Osteoblast (primary cell): ENCODE measurements around the gene ZKSCAN3. TPM values are rescaled to one million over a fixed set of nuclear protein-coding genes. Genes with fewer than 3 reads are reported as not detected.

Experiments used
- DNase-seq: peaks from one replicate; pipeline ENCODE4 v3.0.0; 2011; ENCODE audit warnings: low spot score, mixed read lengths; ENCODE audit not compliant: insufficient read length; ENCODE audit errors: missing footprints
- H2AFZ ChIP-seq: 2 replicates; pipeline ENCODE4 v1.6.0; 2011; ENCODE audit warnings: mild to moderate bottlenecking, low read length
- H3K27ac ChIP-seq: 2 replicates; pipeline ENCODE4 v1.5.1; 2011; ENCODE audit warnings: mild to moderate bottlenecking, low read depth, low read length, moderate library complexity
- H3K27me3 ChIP-seq: 2 replicates; pipeline ENCODE4 v1.6.0; 2012; ENCODE audit warnings: mild to moderate bottlenecking, control low read depth, inconsistent platforms, low read length, moderate library complexity; ENCODE audit not compliant: insufficient read depth
- H3K36me3 ChIP-seq: 2 replicates; pipeline ENCODE4 v1.5.1; 2011; ENCODE audit warnings: mild to moderate bottlenecking, low read length, control low read depth, moderate library complexity; ENCODE audit not compliant: insufficient read depth
- H3K4me1 ChIP-seq: 2 replicates; pipeline ENCODE4 v1.5.1; 2011; ENCODE audit warnings: mild to moderate bottlenecking, low read length, control low read depth, moderate library complexity; ENCODE audit not compliant: insufficient read depth
- H3K4me2 ChIP-seq: 2 replicates; pipeline ENCODE4 v1.6.0; 2011; ENCODE audit warnings: mild to moderate bottlenecking, low read length; ENCODE audit not compliant: insufficient read depth
- H3K4me3 ChIP-seq: fragments of 200-600 bp; sonication (generic); 3 replicates; pipeline ENCODE4 v1.5.1; 2012; ENCODE audit warnings: mild to moderate bottlenecking, low read length, inconsistent platforms; ENCODE audit not compliant: insufficient read depth
- H3K79me2 ChIP-seq: 2 replicates; pipeline ENCODE4 v1.6.0; 2012; ENCODE audit warnings: mild to moderate bottlenecking, low read length, control low read depth, inconsistent platforms; ENCODE audit not compliant: insufficient read depth
- H3K9me3 ChIP-seq: 2 replicates; pipeline ENCODE4 v1.5.1; 2011; ENCODE audit warnings: low read depth, low read length, control low read depth
- H4K20me1 ChIP-seq: 2 replicates; pipeline ENCODE4 v1.6.0; 2012; ENCODE audit warnings: mild to moderate bottlenecking, low read length, control low read depth; ENCODE audit not compliant: insufficient read depth
- total RNA-seq: library from RNA; depleted of rRNA; stranded (reverse); fragments of >200 nt; gene quantifications from 2 replicates; pipeline ENCODE4 v1.2.3, GENCODE V29; 2012
- TF ChIP-seq, protein P1 (sequence below): IDR thresholded peaks from 2 replicates; pipeline ENCODE4 v1.5.1; 2011; ENCODE audit warnings: mild to moderate bottlenecking, low read depth, low read length, moderate library complexity; ENCODE audit errors: extremely low read depth

Gene ZKSCAN3
- total RNA-seq, 1 donor: 2.9 TPM

DNA sequence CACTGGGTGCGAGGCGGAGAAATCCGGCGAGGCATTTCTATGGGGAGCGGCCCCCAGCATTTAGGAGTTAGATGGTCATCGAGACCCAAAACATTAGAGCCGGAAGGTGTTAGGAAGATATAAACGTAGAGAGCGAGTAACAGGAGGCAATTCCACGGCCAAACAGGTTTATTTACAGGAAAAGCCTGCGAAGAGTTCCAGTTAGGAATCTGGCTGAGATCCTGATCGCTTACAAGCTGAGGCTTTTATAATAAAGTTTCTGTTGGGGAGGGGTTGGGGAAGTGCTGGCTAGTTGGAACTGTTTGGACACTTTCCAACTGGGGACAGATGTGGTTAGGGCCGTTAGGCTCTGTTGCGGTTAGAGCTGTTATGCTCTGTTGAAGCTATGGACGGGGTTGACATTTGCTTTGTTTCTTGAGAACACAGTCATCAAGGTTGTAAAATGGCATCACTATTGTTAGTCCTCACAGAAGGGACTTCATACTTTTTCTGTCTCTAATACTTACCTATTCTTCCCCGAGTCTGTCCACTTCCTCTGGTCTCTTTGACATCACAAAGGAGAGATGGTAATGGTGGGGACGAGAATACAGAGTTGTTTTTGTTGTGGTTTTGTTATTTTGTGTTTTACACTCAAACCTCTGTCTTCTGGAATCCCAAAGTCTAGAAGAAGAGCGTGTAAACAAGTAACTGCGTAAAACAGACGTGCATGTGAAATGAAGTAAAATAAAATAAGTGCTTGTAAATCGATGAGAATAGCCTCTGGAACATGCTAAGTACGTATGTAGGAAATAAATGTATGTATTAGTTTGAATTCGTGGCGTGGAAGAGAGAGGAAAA, 13.2 kb upstream of the ZKSCAN3 start:
- H3K79me2 ChIP-seq: no peaks in the 10 kb centered on the region
- H3K4me1 ChIP-seq: peaks cover 9% of the 10 kb centered on the region
- no peak for DNase-seq
- peaks cover 3% of the 10 kb centered on the region for H3K27me3 ChIP-seq
- H3K36me3 ChIP-seq: no peaks in the 10 kb centered on the region
- H3K4me2 ChIP-seq: peak overlapping the region; percentile 99
- H3K27ac ChIP-seq: peak overlapping the region; percentile 84
- peak overlapping the region; percentile 92 for H2AFZ ChIP-seq
- no peaks in the 10 kb centered on the region for H4K20me1 ChIP-seq
- no peaks in the 10 kb centered on the region for H3K9me3 ChIP-seq
- TF ChIP-seq, protein P1, sequence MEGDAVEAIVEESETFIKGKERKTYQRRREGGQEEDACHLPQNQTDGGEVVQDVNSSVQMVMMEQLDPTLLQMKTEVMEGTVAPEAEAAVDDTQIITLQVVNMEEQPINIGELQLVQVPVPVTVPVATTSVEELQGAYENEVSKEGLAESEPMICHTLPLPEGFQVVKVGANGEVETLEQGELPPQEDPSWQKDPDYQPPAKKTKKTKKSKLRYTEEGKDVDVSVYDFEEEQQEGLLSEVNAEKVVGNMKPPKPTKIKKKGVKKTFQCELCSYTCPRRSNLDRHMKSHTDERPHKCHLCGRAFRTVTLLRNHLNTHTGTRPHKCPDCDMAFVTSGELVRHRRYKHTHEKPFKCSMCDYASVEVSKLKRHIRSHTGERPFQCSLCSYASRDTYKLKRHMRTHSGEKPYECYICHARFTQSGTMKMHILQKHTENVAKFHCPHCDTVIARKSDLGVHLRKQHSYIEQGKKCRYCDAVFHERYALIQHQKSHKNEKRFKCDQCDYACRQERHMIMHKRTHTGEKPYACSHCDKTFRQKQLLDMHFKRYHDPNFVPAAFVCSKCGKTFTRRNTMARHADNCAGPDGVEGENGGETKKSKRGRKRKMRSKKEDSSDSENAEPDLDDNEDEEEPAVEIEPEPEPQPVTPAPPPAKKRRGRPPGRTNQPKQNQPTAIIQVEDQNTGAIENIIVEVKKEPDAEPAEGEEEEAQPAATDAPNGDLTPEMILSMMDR: no peak
- peak overlapping the region; percentile 93 for H3K4me3 ChIP-seq

DNA sequence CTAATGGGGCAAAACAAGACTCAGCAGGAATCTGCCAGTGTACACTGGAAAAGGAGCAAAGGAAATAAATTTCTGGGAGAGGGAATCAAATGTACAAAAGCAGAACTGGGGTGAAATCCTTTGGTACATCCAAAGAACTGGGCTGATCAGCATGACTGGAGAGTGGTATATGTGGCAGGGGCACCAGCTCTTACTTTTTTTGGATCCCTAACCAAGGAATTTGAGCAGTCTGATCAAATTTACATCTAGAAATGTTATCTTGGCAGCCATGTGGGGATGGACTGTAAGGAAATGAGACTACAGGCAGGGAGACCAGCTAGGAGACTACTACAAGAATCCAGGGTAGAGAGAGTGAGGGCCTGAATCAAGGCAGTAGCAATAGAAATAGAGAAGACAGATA, 12.6 kb upstream of the ZKSCAN3 start:
- Histone ChIP-seq H3K4me1 (peaks cover 9% of the 10 kb centered on the region), H2AFZ (peak overlapping the region; percentile 92), H3K27ac (no peak overlapping the region), H3K36me3 (no peaks in the 10 kb centered on the region), H3K79me2 (no peaks in the 10 kb centered on the region), H4K20me1 (no peaks in the 10 kb centered on the region), H3K4me3 (no peak overlapping the region), H3K27me3 (peaks cover 3% of the 10 kb centered on the region), H3K9me3 (no peaks in the 10 kb centered on the region), H3K4me2 (peak overlapping the region; percentile 99)
- TF ChIP-seq, protein P1: no peak
- no peak for DNase-seq

DNA sequence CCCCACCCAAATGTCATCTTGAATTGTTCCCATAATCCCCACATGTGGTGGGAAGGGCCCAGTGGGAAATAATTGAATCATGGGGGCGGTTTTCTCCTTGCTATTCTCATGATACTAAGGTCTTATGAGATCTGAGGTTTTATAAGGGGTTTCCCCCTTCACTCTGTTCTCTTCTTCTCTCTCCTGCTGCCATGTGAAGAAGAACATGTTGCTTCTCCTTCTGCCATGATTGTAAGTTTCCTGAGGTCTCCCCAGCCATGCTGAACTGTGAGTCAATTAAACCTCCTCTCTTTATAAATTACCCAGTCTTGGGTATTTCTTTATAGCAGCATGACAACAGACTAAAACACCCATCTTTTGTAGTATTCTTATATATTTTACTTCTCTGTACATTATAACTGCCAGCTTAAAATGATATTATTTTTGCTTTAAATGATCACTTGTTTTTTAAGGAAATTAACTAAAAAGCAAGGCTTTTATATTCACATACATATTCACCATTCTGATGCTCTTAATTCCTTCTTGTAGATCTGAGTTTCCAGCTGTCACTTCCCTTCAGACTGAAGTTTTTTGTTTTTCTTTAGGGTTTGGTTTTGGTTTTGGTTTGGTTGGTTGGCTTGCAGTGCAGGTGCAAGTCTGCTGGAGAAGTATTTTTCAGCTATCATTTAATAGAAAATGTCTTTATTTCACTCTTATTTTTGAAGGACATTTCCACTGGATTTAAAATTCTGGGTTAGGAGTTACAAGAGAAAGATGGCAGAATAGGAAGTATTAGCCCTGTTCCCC, 9.2 kb upstream of the ZKSCAN3 start:
- H4K20me1 ChIP-seq: no peaks in the 10 kb centered on the region
- DNase-seq: no peak
- no peak overlapping the region for H3K27ac ChIP-seq
- TF ChIP-seq, protein P1: no peak
- H3K79me2 ChIP-seq: no peaks in the 10 kb centered on the region
- peaks cover 5% of the 10 kb centered on the region for H3K27me3 ChIP-seq
- H3K4me2 ChIP-seq: no peak overlapping the region
- H3K4me3 ChIP-seq: no peak overlapping the region
- H3K4me1 ChIP-seq: peaks cover 9% of the 10 kb centered on the region
- no peak overlapping the region for H2AFZ ChIP-seq
- H3K36me3 ChIP-seq: no peaks in the 10 kb centered on the region
- no peaks in the 10 kb centered on the region for H3K9me3 ChIP-seq
